Uterus (tissue), 4 donors: ENCODE measurements around the gene MAP3K5. TPM values are rescaled to one million over a fixed set of nuclear protein-coding genes. Genes with fewer than 3 reads are reported as not detected.

Experiments
- DNase-seq, 2 donors: peaks; one replicate each; pipeline ENCODE4 v3.0.0-alpha.2; 2019 to 2020
- H3K27ac ChIP-seq, 2 donors: fragments of 200-600 bp; sonication (generic); 1 replicate in 1 of 2; 2 replicates in 1 of 2; pipeline ENCODE4 v1.5.1; 2016 to 2018
- H3K27me3 ChIP-seq, 2 donors: fragments of 200-600 bp; sonication (generic); one replicate each; pipeline ENCODE4 v1.5.1; 2018 to 2019; ENCODE audit warnings: control low read depth in 1 of 2
- H3K36me3 ChIP-seq, 2 donors: fragments of 200-600 bp; sonication (generic); one replicate each; pipeline ENCODE4 v1.5.1; 2019; ENCODE audit warnings: control low read depth in 1 of 2
- H3K4me1 ChIP-seq, 2 donors: fragments of 200-600 bp; sonication (generic); one replicate each; pipeline ENCODE4 v1.5.1; 2018 to 2019; ENCODE audit warnings: control low read depth in 1 of 2
- H3K4me3 ChIP-seq, 2 donors: fragments of 200-600 bp; sonication (generic); 1 replicate in 1 of 2; 2 replicates in 1 of 2; pipeline ENCODE4 v1.5.1; 2018 to 2019; ENCODE audit warnings: mild to moderate bottlenecking in 1 of 2
- H3K9me3 ChIP-seq, 2 donors: fragments of 200-600 bp; sonication (generic); one replicate each; pipeline ENCODE4 v1.5.1; 2019; ENCODE audit warnings: control low read depth in 1 of 2
- CTCF ChIP-seq, 4 experiments: fragments of 200-600 bp in 2 of 4; fragments of 450-650 bp in 2 of 4; sonication (generic) in 2 of 4; IDR thresholded peaks; one replicate each; pipeline ENCODE4 v1.5.1; 2016 to 2019; ENCODE audit warnings: antibody characterized with exemption in 4 of 4, mild to moderate bottlenecking in 2 of 4, moderate library complexity in 1 of 4
- POLR2A ChIP-seq, 2 donors: fragments of 450-650 bp; IDR thresholded peaks; one replicate each; pipeline ENCODE4 v1.6.1; 2016; ENCODE audit warnings: antibody characterized with exemption in 2 of 2, mild to moderate bottlenecking in 1 of 2, moderate library complexity in 1 of 2
- intact Hi-C: fragments of 100-400 bp; cut with DNase I; formaldehyde crosslinking; loops from one replicate; pipeline ENCODE4 v1.15.1; 2023; ENCODE audit warnings: low total_unique reads
- total RNA-seq, 4 donors: library from RNA; depleted of rRNA in 3 of 4; stranded (reverse); fragments of >200 nt in 3 of 4; gene quantifications; one replicate each; pipeline versions ENCODE4 v1.1.0 to v1.2.4, GENCODE V29; 2014 to 2023
- donor health status: DM: yes; HTN: yes; CAD: no.

MAP3K5 gene
- total RNA-seq, 4 donors from 2014 or later: 9.5 to 67.1 (median 15.4) TPM

GRCh38 chr6:136737871-136738691 lies 54.2 kb downstream of the MAP3K5 start:
- intact Hi-C loops: no loop called here
- H3K4me3 ChIP-seq: peak overlapping the region in 1 of 2 donors; percentile 21

GRCh38 chr6:136737374-136737844 lies 54.9 kb downstream of the MAP3K5 start:
- TF ChIP-seq CTCF (IDR thresholded peaks at IDR 0.05) (no peak), POLR2A (IDR thresholded peaks at IDR 0.05) (no peak)
- no peak for DNase-seq
- intact Hi-C loops: no loop called here
- Histone ChIP-seq H3K9me3 (no peaks in the 10 kb centered on the region), H3K36me3 (no peaks in the 10 kb centered on the region), H3K27me3 (no peaks in the 10 kb centered on the region), H3K4me3 (no peak overlapping the region), H3K27ac (peak overlapping the region; percentile 33 to 53), H3K4me1 (peaks cover 5 to 8% of the 10 kb centered on the region in 2 donors)

More at GRCh38 chr6:136737871-136738691, 54.2 kb downstream of the MAP3K5 start:
- no peaks in the 10 kb centered on the region for H3K27me3 ChIP-seq
- no peak for TF ChIP-seq CTCF (IDR thresholded peaks at IDR 0.05)
- no peak for TF ChIP-seq POLR2A (IDR thresholded peaks at IDR 0.05)
- H3K4me1 ChIP-seq: peaks cover 5 to 8% of the 10 kb centered on the region in 2 donors
- no peaks in the 10 kb centered on the region for H3K9me3 ChIP-seq
- DNase-seq: peak; percentile 41 to 69
- no peaks in the 10 kb centered on the region for H3K36me3 ChIP-seq
- peak overlapping the region; percentile 33 to 60 for H3K27ac ChIP-seq

GRCh38 chr6:136736281-136736960 lies 55.9 kb downstream of the MAP3K5 start:
- H3K27ac ChIP-seq: no peak overlapping the region
- H3K9me3 ChIP-seq: no peaks in the 10 kb centered on the region
- H3K36me3 ChIP-seq: no peaks in the 10 kb centered on the region
- intact Hi-C loops: no loop called here
- no peak for TF ChIP-seq POLR2A (IDR thresholded peaks at IDR 0.05)
- no peak for TF ChIP-seq CTCF (IDR thresholded peaks at IDR 0.05)
- peaks cover 5 to 8% of the 10 kb centered on the region in 2 donors for H3K4me1 ChIP-seq
- DNase-seq: no peak
- H3K4me3 ChIP-seq: no peak overlapping the region
- no peaks in the 10 kb centered on the region for H3K27me3 ChIP-seq

- peaks cover 5 to 8% of the 10 kb centered on the region in 2 donors for H3K4me1 ChIP-seq
- no peak overlapping the region for H3K4me3 ChIP-seq
- no peaks in the 10 kb centered on the region for H3K36me3 ChIP-seq
- no peak for TF ChIP-seq CTCF (IDR thresholded peaks at IDR 0.05)
- TF ChIP-seq POLR2A (IDR thresholded peaks at IDR 0.05): no peak
- intact Hi-C loops: no loop called here
- no peak for DNase-seq
- H3K27me3 ChIP-seq: no peaks in the 10 kb centered on the region
- no peaks in the 10 kb centered on the region for H3K9me3 ChIP-seq
- no peak overlapping the region for H3K27ac ChIP-seq
Observed at GRCh38 chr6:136734977-136735376, 57.3 kb downstream of the MAP3K5 start.

- DNase-seq: no peak
- Histone ChIP-seq H3K4me1 (peaks cover 0 to 5% of the 10 kb centered on the region in 2 donors), H3K9me3 (no peaks in the 10 kb centered on the region), H3K27ac (no peak overlapping the region), H3K36me3 (no peaks in the 10 kb centered on the region), H3K4me3 (no peak overlapping the region), H3K27me3 (no peaks in the 10 kb centered on the region)
- intact Hi-C loops: no loop called here
- TF ChIP-seq POLR2A (IDR thresholded peaks at IDR 0.05) (no peak), CTCF (IDR thresholded peaks at IDR 0.05) (no peak)
Observed at GRCh38 chr6:136732889-136733288, 59.4 kb downstream of the MAP3K5 start.
